B cell (primary cell): ENCODE measurements around the gene KRT84. TPM values are rescaled to one million over a fixed set of nuclear protein-coding genes. Genes with fewer than 3 reads are reported as not detected.

Source experiments
- ATAC-seq: fragments of 200-7000 bp; cut with Tn5 transposase; one replicate; pipeline ENCODE4 v1.10.0; 2021; ENCODE audit warnings: low read depth, mild to moderate bottlenecking, moderate number of reproducible peaks, moderate library complexity
- CTCF ChIA-PET: fragments of 350-600 bp; sonication (Branson Sonifier 250); formaldehyde crosslinking; loops from one replicate; lab custom pipeline; 2021; ENCODE audit warnings: antibody characterized with exemption, inconsistent platforms; lab: Charles Lee
- POLR2A ChIA-PET: fragments of 350-600 bp; sonication (Branson Sonifier 250); formaldehyde crosslinking; loops from one replicate; lab custom pipeline; 2021; ENCODE audit warnings: antibody characterized with exemption; lab: Charles Lee
- DNase-seq: peaks from one replicate; pipeline ENCODE4 v3.0.0; 2013
- H2AFZ ChIP-seq: 2 replicates; pipeline ENCODE4 v1.6.1; 2012; ENCODE audit warnings: mild to moderate bottlenecking, low read depth, low read length; ENCODE audit not compliant: insufficient read depth, poor library complexity, severe bottlenecking
- H3K27ac ChIP-seq, 2 donors: 1 replicate in 1 of 2; 2 replicates in 1 of 2; pipeline ENCODE4 v1.5.1; 2012 to 2013; ENCODE audit warnings: low read length in 2 of 2, mild to moderate bottlenecking in 2 of 2, moderate library complexity in 1 of 2
- H3K27me3 ChIP-seq, 4 experiments: fragments of 200-600 bp in 1 of 4; sonication (generic) in 1 of 4; replicated peaks in 1 of 4; 1 replicate in 2 of 4; 2 replicates in 2 of 4; pipeline versions ENCODE4 v1.6.1 to v1.7.0; 2013 to 2016; ENCODE audit warnings: low read length in 3 of 4, mild to moderate bottlenecking in 2 of 4, mixed read lengths in 1 of 4, moderate library complexity in 1 of 4; ENCODE audit not compliant: insufficient read depth in 4 of 4, control insufficient read depth in 3 of 4; ENCODE audit errors: control extremely low read depth in 1 of 4
- H3K36me3 ChIP-seq, 2 experiments: replicated peaks in 1 of 2; 1 replicate in 1 of 2; 2 replicates in 1 of 2; pipeline versions ENCODE4 v1.6.1 to v1.7.1; 2013; ENCODE audit warnings: low read length in 1 of 2; ENCODE audit not compliant: insufficient read depth in 2 of 2, control insufficient read depth in 1 of 2; ENCODE audit errors: control extremely low read depth in 1 of 2, extremely low read depth in 1 of 2
- H3K4me1 ChIP-seq, 2 donors: fragments of 200-600 bp in 1 of 2; sonication (generic) in 1 of 2; 1 replicate in 1 of 2; 2 replicates in 1 of 2; pipeline versions ENCODE4 v1.5.1 to v1.6.1; 2013 to 2017; ENCODE audit warnings: low read length in 2 of 2; ENCODE audit not compliant: control insufficient read depth in 2 of 2, insufficient read depth in 2 of 2
- H3K4me2 ChIP-seq: replicated peaks from 2 replicates; pipeline ENCODE3; 2012; ENCODE audit warnings: mild to moderate bottlenecking, low read depth, low read length; ENCODE audit not compliant: poor library complexity, severe bottlenecking
- H3K4me3 ChIP-seq, 5 experiments: fragments of 200-600 bp in 1 of 5; sonication (generic) in 1 of 5; 1 replicate in 3 of 5; 2 replicates in 2 of 5; pipeline versions ENCODE4 v1.5.1 to v1.7.0; 2011 to 2016; ENCODE audit warnings: low read length in 4 of 5, mild to moderate bottlenecking in 4 of 5, low read depth in 2 of 5, control low read depth in 1 of 5, moderate library complexity in 1 of 5; ENCODE audit not compliant: insufficient read depth in 1 of 5; ENCODE audit errors: control extremely low read depth in 1 of 5, extremely low read depth in 1 of 5
- H3K79me2 ChIP-seq: fragments of 200-600 bp; sonication (generic); one replicate; pipeline ENCODE4 v1.6.0; 2016; ENCODE audit warnings: low read length; ENCODE audit not compliant: control insufficient read depth, insufficient read depth
- H3K9ac ChIP-seq: fragments of 200-600 bp; sonication (generic); 2 replicates; pipeline ENCODE4 v1.6.1; 2017; ENCODE audit warnings: mild to moderate bottlenecking, low read length, moderate library complexity
- H3K9me3 ChIP-seq, 3 donors: one replicate each; pipeline versions ENCODE4 v1.6.1 to v1.7.1; 2013; ENCODE audit warnings: low read length in 2 of 3; ENCODE audit not compliant: control insufficient read depth in 2 of 3, insufficient read depth in 1 of 3; ENCODE audit errors: control extremely low read depth in 1 of 3
- H4K20me1 ChIP-seq: 2 replicates; pipeline ENCODE4 v1.6.0; 2012; ENCODE audit warnings: mild to moderate bottlenecking, low read length; ENCODE audit not compliant: insufficient read depth, control insufficient read depth, poor library complexity, severe bottlenecking
- H3K27ac Mint-ChIP-seq: one replicate; pipeline ENCODE4 v1.8.0; 2021; ENCODE audit warnings: mixed read lengths
- H3K27me3 Mint-ChIP-seq: one replicate; pipeline ENCODE4 v1.8.0; 2021; ENCODE audit warnings: mixed read lengths
- H3K4me1 Mint-ChIP-seq: one replicate; pipeline ENCODE4 v1.8.0; 2021; ENCODE audit warnings: mixed read lengths
- H3K4me3 Mint-ChIP-seq: one replicate; pipeline ENCODE4 v1.8.0; 2021; ENCODE audit warnings: mixed read lengths
- H3K9me3 Mint-ChIP-seq: one replicate; pipeline ENCODE4 v1.8.0; 2022; ENCODE audit warnings: mixed read lengths; ENCODE audit not compliant: insufficient read depth
- CTCF ChIP-seq: fragments of 200-600 bp; IDR thresholded peaks from one replicate; pipeline ENCODE4 v1.8.0; 2022; ENCODE audit warnings: antibody characterized with exemption, mild to moderate bottlenecking
- EZH2 ChIP-seq: IDR thresholded peaks from 2 replicates; pipeline ENCODE4 v1.6.1; 2012; ENCODE audit warnings: borderline replicate concordance, low read depth, mild to moderate bottlenecking, moderate library complexity, low read length; ENCODE audit not compliant: insufficient read depth, poor library complexity, severe bottlenecking
- WGBS: methylation state at CpG from one replicate; pipeline ENCODE4 v1.1.5; 2013; ENCODE audit warnings: missing lambda C conversion rate; ENCODE audit not compliant: insufficient coverage; 5-methylcytosine and 5-hydroxymethylcytosine counted together
- intact Hi-C: fragments of 100-400 bp; cut with micrococcal nuclease; formaldehyde crosslinking; loops from one replicate; pipeline ENCODE4 v1.10.0; 2022
- polyA plus RNA-seq: library from polyadenylated mRNA; depleted of rRNA; stranded (reverse); fragments of >200 nt; gene quantifications from 2 replicates; pipeline ENCODE4 v1.2.3, GENCODE V29; 2012
- total RNA-seq, 2 donors: library from RNA; stranded (reverse); fragments of 120-200 nt in 1 of 2; gene quantifications; 1 replicate in 1 of 2; 2 replicates in 1 of 2; pipeline versions ENCODE4 v1.2.3 to v1.2.4, GENCODE V29; 2013 to 2022

KRT84 gene
- total and polyA plus RNA-seq, 2 donors (not counting 1 experiment from before 2014, with no cell fraction given), result not detected

DNA sequence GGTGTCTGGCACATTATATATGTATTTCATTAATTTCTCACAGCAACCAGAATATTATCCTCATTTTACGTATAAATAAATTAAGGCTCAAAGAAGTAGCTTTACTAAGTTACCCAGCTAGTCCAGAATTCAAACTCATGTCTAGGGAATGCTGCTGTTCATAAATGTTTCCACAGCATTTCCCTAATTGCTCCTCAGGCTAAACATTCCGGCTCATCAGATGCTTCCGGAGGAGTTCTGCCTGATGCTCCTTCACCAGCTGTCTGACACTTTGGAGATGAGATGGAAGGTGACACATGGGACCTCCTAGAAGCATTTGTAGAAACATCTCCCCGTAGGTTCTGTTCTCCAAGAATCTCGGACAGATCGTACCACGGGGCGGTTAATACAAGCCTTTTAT is 30.3 kb downstream of the KRT84 start:
- H3K4me1 Mint-ChIP-seq, result peaks cover 30% of the 10 kb centered on the region
- intact Hi-C loops, result no loop called here
- no peaks in the 10 kb centered on the region for H4K20me1 ChIP-seq
- WGBS, result 97% methylated on average over 7 of the region's 8 CpGs
- H3K27ac ChIP-seq, result no peak overlapping the region
- H3K4me3 Mint-ChIP-seq, result no peak overlapping the region
- peaks cover 21% of the 10 kb centered on the region for H3K27me3 Mint-ChIP-seq
- H3K4me2 ChIP-seq, result no peak overlapping the region
- ATAC-seq, result no peak
- H3K27me3 ChIP-seq, result peaks cover 0 to 6% (median 3%) of the 10 kb centered on the region in 4 experiments
- TF ChIP-seq CTCF (no peak), EZH2 (no peak)
- H3K79me2 ChIP-seq, result no peaks in the 10 kb centered on the region
- CTCF ChIA-PET, result no interaction called here
- H3K9ac ChIP-seq, result no peak overlapping the region
- H3K27ac Mint-ChIP-seq, result no peak overlapping the region
- no peak overlapping the region for H2AFZ ChIP-seq
- no peak overlapping the region for H3K4me3 ChIP-seq
- no peaks in the 10 kb centered on the region for H3K9me3 ChIP-seq
- H3K36me3 ChIP-seq, result no peaks in the 10 kb centered on the region
- POLR2A ChIA-PET, result no interaction called here
- H3K9me3 Mint-ChIP-seq, result no peaks in the 10 kb centered on the region
- no peak for DNase-seq
- H3K4me1 ChIP-seq, result peaks cover 20 to 21% of the 10 kb centered on the region in 2 donors

DNA sequence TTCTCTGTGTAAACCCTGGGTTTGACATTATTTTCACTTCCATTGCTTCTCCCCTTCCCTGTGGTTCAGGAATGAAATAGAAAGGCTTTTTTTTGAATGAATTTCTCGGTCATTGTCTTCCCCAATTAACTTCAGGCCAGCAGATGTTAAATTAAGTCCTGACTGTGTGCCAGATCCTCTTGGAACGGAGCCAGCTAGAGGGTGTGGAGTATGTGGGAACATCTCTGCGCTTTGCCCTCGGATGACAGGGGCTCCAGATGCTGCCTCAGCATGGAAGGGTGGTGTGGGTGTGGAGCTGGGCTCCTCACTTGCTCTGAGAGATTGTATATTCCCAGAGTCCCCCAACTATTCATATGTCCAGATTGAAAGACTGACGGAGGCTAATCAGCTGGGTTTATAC is 31.3 kb downstream of the KRT84 start:
- no peak overlapping the region for H3K4me3 Mint-ChIP-seq
- ATAC-seq, result no peak
- ChIA-PET CTCF (no interaction called here), POLR2A (no interaction called here)
- Histone ChIP-seq H3K27ac (no peak overlapping the region), H3K9ac (no peak overlapping the region), H2AFZ (no peak overlapping the region), H3K4me2 (no peak overlapping the region), H3K4me3 (no peak overlapping the region), H4K20me1 (no peaks in the 10 kb centered on the region), H3K79me2 (no peaks in the 10 kb centered on the region), H3K4me1 (peaks cover 15 to 16% of the 10 kb centered on the region in 2 donors), H3K9me3 (no peaks in the 10 kb centered on the region), H3K36me3 (no peaks in the 10 kb centered on the region), H3K27me3 (peaks cover 0 to 9% (median 3%) of the 10 kb centered on the region in 4 experiments)
- H3K9me3 Mint-ChIP-seq, result no peaks in the 10 kb centered on the region
- TF ChIP-seq CTCF (no peak), EZH2 (no peak)
- 42% methylated on average over 3 of the region's 5 CpGs for WGBS
- no peak overlapping the region for H3K27ac Mint-ChIP-seq
- H3K27me3 Mint-ChIP-seq, result peaks cover 17% of the 10 kb centered on the region
- intact Hi-C loops, result no loop called here
- H3K4me1 Mint-ChIP-seq, result peaks cover 24% of the 10 kb centered on the region
- DNase-seq, result no peak
